ENCODE results near the gene CHST3. TPM values are rescaled to one million over a fixed set of nuclear protein-coding genes. Genes with fewer than 3 reads are reported as not detected.

The CHST3 gene
- total and polyA plus RNA-seq, 11 donors = 8.1 to 51.3 (median 25.0) TPM

GRCh38 chr10:71950683-71951082 is 13.5 kb upstream of the CHST3 start:
- 81 to 89% (median 86%) methylated on average over 6 of the region's 6 CpGs for WGBS, 4 donors
- intact Hi-C loops (cut with DNase I) = loop anchor here in 6 of 10 donors (5.0 to 10.0 kb wide), 4 partner anchors 53 to 392 kb away; no protein-coding TSS in a partner anchor
- Histone ChIP-seq H3K27me3 (no peaks in the 10 kb centered on the region), H3K9me3 (peaks cover 0 to 36% (median 19%) of the 10 kb centered on the region in 12 donors), H3K27ac (no peak overlapping the region), H3K4me3 (no peak overlapping the region), H3K4me1 (no peaks in the 10 kb centered on the region), H3K36me3 (no peaks in the 10 kb centered on the region)
- DNase-seq (no peak), ATAC-seq (no peak)
- TF ChIP-seq CTCF (IDR thresholded peaks at IDR 0.05) = no peak
- TF ChIP-seq POLR2A (IDR thresholded peaks at IDR 0.05) = no peak

GRCh38 chr10:71952745-71953144 is 11.4 kb upstream of the CHST3 start:
- Histone ChIP-seq H3K36me3 (no peaks in the 10 kb centered on the region), H3K27me3 (no peaks in the 10 kb centered on the region), H3K4me1 (peaks cover 0 to 10% (median 5%) of the 10 kb centered on the region in 12 donors), H3K9me3 (peaks cover 0 to 21% (median under 1%) of the 10 kb centered on the region in 12 donors), H3K4me3 (no peak overlapping the region), H3K27ac (no peak overlapping the region)
- DNase-seq (no peak), ATAC-seq (no peak)
- WGBS, 4 donors = 58 to 78% (median 65%) methylated on average over 3 of the region's 3 CpGs
- TF ChIP-seq CTCF (IDR thresholded peaks at IDR 0.05) = no peak
- no peak for TF ChIP-seq POLR2A (IDR thresholded peaks at IDR 0.05)
- intact Hi-C loops (cut with DNase I) = loop anchor here in 6 of 10 donors (5.0 to 10.0 kb wide), 4 partner anchors 55 to 390 kb away; no protein-coding TSS in a partner anchor

GRCh38 chr10:71957546-71958275 is 6.5 kb upstream of the CHST3 start:
- H3K27me3 ChIP-seq = no peaks in the 10 kb centered on the region
- TF ChIP-seq POLR2A (IDR thresholded peaks at IDR 0.05) = no peak
- no peak for TF ChIP-seq CTCF (IDR thresholded peaks at IDR 0.05)
- H3K27ac ChIP-seq = no peak overlapping the region
- peaks cover 0 to 19% (median 0%) of the 10 kb centered on the region in 12 donors for H3K9me3 ChIP-seq
- DNase-seq = no peak
- intact Hi-C loops (cut with DNase I) = loop anchor here in 9 of 10 donors (2.0 to 10.0 kb wide), 7 partner anchors 85 to 380 kb away; no protein-coding TSS in a partner anchor
- H3K4me3 ChIP-seq = no peak overlapping the region
- peaks cover 0 to 12% (median 7%) of the 10 kb centered on the region in 12 donors for H3K4me1 ChIP-seq
- H3K36me3 ChIP-seq = no peaks in the 10 kb centered on the region
- ATAC-seq = no peak
- WGBS, 4 donors = 78 to 86% (median 80%) methylated on average over 9 of the region's 9 CpGs

- H3K4me1 ChIP-seq = peaks cover 3 to 28% (median 15%) of the 10 kb centered on the region in 12 donors
- intact Hi-C loops (cut with DNase I) = loop anchor here in 8 of 10 donors (2.0 to 10.0 kb wide), 6 partner anchors 83 to 378 kb away; no protein-coding TSS in a partner anchor
- ATAC-seq = no peak
- no peak overlapping the region for H3K4me3 ChIP-seq
- no peak overlapping the region for H3K27ac ChIP-seq
- no peak for DNase-seq
- H3K36me3 ChIP-seq = no peaks in the 10 kb centered on the region
- H3K27me3 ChIP-seq = peaks cover 0 to 14% (median 0%) of the 10 kb centered on the region in 9 donors
- TF ChIP-seq CTCF (IDR thresholded peaks at IDR 0.05) (no peak), POLR2A (IDR thresholded peaks at IDR 0.05) (no peak)
- H3K9me3 ChIP-seq = peaks cover 0 to 17% (median 0%) of the 10 kb centered on the region in 12 donors
- 92 to 98% (median 95%) methylated on average over 3 of the region's 3 CpGs for WGBS, 4 donors
Observed at GRCh38 chr10:71959526-71959925, 4.7 kb upstream of the CHST3 start.

Data from heart left ventricle (tissue), 16 donors.